GM19324 (cell line): Measurements from ENCODE around the gene SNPH.

ENCODE experiments used
- ATAC-seq: cut with Tn5 transposase; IDR thresholded peaks from one replicate; pipeline ENCODE4 v1.9.1; 2021; ENCODE audit warnings: mild to moderate bottlenecking, moderate library complexity; ENCODE audit not compliant: unreplicated experiment, low FRiP score

The SNPH gene

GRCh38 chr20:1263853-1264252, 2.2 kb upstream of the SNPH start:
- ATAC-seq, result no peak

- no peak for ATAC-seq
Observed at GRCh38 chr20:1264727-1265126, 1.4 kb upstream of the SNPH start.

GRCh38 chr20:1265226-1265915, 723 bp upstream of the SNPH start:
- ATAC-seq, result no peak

- no peak for ATAC-seq
Observed at GRCh38 chr20:1265916-1266166, 253 bp upstream of the SNPH start.

- no peak for ATAC-seq
Observed at GRCh38 chr20:1267161-1267560, 1.1 kb downstream of the SNPH start.

- no peak for ATAC-seq
Observed at GRCh38 chr20:1267809-1268374, 1.8 kb downstream of the SNPH start.

- no peak for ATAC-seq
Observed at GRCh38 chr20:1269235-1269634, 3.1 kb downstream of the SNPH start.

GRCh38 chr20:1269850-1270249, 3.8 kb downstream of the SNPH start:
- no peak for ATAC-seq

GRCh38 chr20:1272368-1273100, 6.4 kb downstream of the SNPH start:
- ATAC-seq, result no peak

- no peak for ATAC-seq
Observed at GRCh38 chr20:1273366-1273765, 7.3 kb downstream of the SNPH start.

GRCh38 chr20:1274485-1275311, 8.6 kb downstream of the SNPH start:
- ATAC-seq, result no peak

- no peak for ATAC-seq
Observed at GRCh38 chr20:1275919-1276318, 9.8 kb downstream of the SNPH start.

GRCh38 chr20:1277529-1278322, 11.6 kb downstream of the SNPH start:
- ATAC-seq, result no peak

- ATAC-seq, result no peak
Observed at GRCh38 chr20:1278993-1279392, 12.9 kb downstream of the SNPH start.

- no peak for ATAC-seq
Observed at GRCh38 chr20:1280195-1281102, 14.4 kb downstream of the SNPH start.

GRCh38 chr20:1281279-1282057, 15.4 kb downstream of the SNPH start:
- ATAC-seq, result no peak

GRCh38 chr20:1282966-1283365, 16.9 kb downstream of the SNPH start:
- ATAC-seq, result no peak
